ENCODE data around the gene TBCD. TPM values are rescaled to one million over a fixed set of nuclear protein-coding genes. Genes with fewer than 3 reads are reported as not detected.

TBCD gene
- total RNA-seq, 1 experiment from 2014 or later: 129 TPM

DNA sequence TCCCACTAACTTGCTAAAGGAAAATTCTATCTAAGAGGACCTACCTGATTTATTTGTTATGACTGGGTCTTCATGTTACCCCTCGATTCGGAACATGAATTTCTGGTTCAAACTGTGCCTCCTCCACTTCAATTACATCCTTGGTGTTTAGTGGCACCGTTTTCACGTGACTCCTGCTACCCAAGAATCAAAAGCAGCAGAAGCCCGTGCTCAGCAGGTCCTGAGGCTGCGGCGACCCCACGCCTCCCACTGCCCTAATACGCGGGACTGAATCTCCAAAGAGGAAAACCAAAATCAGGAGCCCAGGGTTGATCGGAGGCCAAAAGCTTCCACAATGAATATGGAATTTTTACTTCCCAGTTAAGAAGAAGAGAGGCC, 233.6 kb downstream of the TBCD start:
- TF ChIP-seq, protein P1, sequence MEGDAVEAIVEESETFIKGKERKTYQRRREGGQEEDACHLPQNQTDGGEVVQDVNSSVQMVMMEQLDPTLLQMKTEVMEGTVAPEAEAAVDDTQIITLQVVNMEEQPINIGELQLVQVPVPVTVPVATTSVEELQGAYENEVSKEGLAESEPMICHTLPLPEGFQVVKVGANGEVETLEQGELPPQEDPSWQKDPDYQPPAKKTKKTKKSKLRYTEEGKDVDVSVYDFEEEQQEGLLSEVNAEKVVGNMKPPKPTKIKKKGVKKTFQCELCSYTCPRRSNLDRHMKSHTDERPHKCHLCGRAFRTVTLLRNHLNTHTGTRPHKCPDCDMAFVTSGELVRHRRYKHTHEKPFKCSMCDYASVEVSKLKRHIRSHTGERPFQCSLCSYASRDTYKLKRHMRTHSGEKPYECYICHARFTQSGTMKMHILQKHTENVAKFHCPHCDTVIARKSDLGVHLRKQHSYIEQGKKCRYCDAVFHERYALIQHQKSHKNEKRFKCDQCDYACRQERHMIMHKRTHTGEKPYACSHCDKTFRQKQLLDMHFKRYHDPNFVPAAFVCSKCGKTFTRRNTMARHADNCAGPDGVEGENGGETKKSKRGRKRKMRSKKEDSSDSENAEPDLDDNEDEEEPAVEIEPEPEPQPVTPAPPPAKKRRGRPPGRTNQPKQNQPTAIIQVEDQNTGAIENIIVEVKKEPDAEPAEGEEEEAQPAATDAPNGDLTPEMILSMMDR (conservative IDR thresholded peaks at IDR 0.05): no peak
- Histone ChIP-seq H2AFZ (ENCODE audit: low read length) (no peak overlapping the region), H3K4ac (ENCODE audit: low read depth, low read length) (no peak overlapping the region), H3K9ac (ENCODE audit: extremely low read depth, insufficient read length, low read length) (no peak overlapping the region), H3K27me3 (ENCODE audit: insufficient read depth, low read length) (no peaks in the 10 kb centered on the region), H2BK15ac (ENCODE audit: low read depth, low read length) (no peak overlapping the region), H3K18ac (ENCODE audit: insufficient read length, low read depth, low read length) (no peak overlapping the region), H3K4me2 (ENCODE audit: insufficient read depth, insufficient read length, low read length) (no peak overlapping the region), H3K4me1 (ENCODE audit: insufficient read depth, low read length) (no peaks in the 10 kb centered on the region), H3K79me2 (ENCODE audit: insufficient read depth, low read length) (no peaks in the 10 kb centered on the region), H3K14ac (ENCODE audit: insufficient read depth, low read length) (no peak overlapping the region), H4K8ac (replicated peaks; ENCODE audit: insufficient read length, low read depth, low read length) (no peak overlapping the region), H3K56ac (ENCODE audit: insufficient read length, low read depth, low read length) (no peak overlapping the region), H3K23ac (ENCODE audit: insufficient read length, low read depth, low read length) (no peak overlapping the region), H3K27ac (ENCODE audit: insufficient read length, low read depth, low read length) (no peak overlapping the region), H4K91ac (ENCODE audit: insufficient read length, low read depth, low read length) (no peak overlapping the region), H3K79me1 (ENCODE audit: insufficient read depth, low read depth, low read length, poor library complexity, severe bottlenecking) (no peaks in the 10 kb centered on the region), H2BK12ac (ENCODE audit: insufficient read length, low read depth, low read length) (no peak overlapping the region), H3T11ph (ENCODE audit: low read length) (no peak overlapping the region), H4K5ac (ENCODE audit: insufficient read length, low read depth, low read length) (no peak overlapping the region), H2BK20ac (ENCODE audit: low read depth, low read length, poor library complexity, severe bottlenecking) (no peak overlapping the region), H3K9me3 (ENCODE audit: control insufficient read depth, low read depth, low read length) (no peaks in the 10 kb centered on the region), H4K20me1 (ENCODE audit: control insufficient read depth, insufficient read depth, insufficient read length) (no peaks in the 10 kb centered on the region), H3K23me2 (ENCODE audit: insufficient read length, low read depth, low read length, poor library complexity, severe bottlenecking) (no peaks in the 10 kb centered on the region), H2AK5ac (ENCODE audit: insufficient read length, low read length) (no peak overlapping the region), H2BK5ac (ENCODE audit: insufficient read length, low read length) (no peak overlapping the region), H2BK120ac (ENCODE audit: low read depth, low read length, poor library complexity, severe bottlenecking) (no peak overlapping the region)
- WGBS (ENCODE audit: extremely low coverage, insufficient read length, low lambda C conversion rate): no CpG with 5 or more reads among the region's 11 CpGs
- H3K4me1 Mint-ChIP-seq: peaks cover 32 to 35% of the 10 kb centered on the region in 2 experiments
- no peak overlapping the region; a peak in 1 of 5 replicates for H3K4me3 Mint-ChIP-seq
- no peak overlapping the region; a peak in 1 of 7 replicates for H3K27ac Mint-ChIP-seq
- H3K9me3 Mint-ChIP-seq: peaks cover 0 to 2% of the 10 kb centered on the region in 2 experiments; a peak in 4 of 5 replicates
- 0 out of 2 replicates have a peak, but pooled peaks cover 1% of the 10 kb centered on the region for H3K27me3 Mint-ChIP-seq (ENCODE audit: low read depth)
- peaks cover 0 to 12% (median 10%) of the 10 kb centered on the region in 3 experiments; a peak in 4 of 7 replicates for H3K36me3 Mint-ChIP-seq (ENCODE audit: insufficient read depth in 1 of 3, low read depth in 3 of 3)
- no peak for DNase-seq
